ENCODE data around the gene DENND1C.
A peak's percentile ranks its signal among the peaks of the same experiment; 100 is the strongest.

The DENND1C gene

DNA sequence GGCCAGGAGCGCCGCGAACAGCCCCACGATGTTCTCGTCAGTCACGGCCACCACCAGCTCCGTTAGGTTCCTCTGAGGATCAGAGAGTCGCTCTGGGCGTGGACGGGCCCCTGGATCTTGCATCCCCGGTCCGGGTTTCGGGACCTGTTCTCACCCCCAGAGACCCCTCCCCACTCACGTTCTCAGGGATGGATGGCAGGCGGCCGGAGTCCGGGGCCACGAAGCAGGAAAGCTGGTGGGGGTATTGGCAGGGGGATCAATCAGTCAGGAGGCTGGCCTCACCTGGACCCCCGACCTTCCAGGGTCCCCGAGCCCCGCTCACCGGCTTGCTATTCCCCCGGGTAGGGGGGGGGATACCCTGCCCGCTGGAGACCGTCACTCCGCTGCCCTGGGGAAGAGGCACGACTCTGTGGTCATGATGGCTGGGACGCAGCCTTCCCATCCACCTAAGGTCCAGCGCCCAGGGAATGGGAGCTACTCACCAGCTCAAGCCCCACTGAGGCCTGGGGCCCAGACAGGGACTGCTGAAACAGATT lies 4.6 kb downstream of the DENND1C start:
- no peak for DNase-seq

DNA sequence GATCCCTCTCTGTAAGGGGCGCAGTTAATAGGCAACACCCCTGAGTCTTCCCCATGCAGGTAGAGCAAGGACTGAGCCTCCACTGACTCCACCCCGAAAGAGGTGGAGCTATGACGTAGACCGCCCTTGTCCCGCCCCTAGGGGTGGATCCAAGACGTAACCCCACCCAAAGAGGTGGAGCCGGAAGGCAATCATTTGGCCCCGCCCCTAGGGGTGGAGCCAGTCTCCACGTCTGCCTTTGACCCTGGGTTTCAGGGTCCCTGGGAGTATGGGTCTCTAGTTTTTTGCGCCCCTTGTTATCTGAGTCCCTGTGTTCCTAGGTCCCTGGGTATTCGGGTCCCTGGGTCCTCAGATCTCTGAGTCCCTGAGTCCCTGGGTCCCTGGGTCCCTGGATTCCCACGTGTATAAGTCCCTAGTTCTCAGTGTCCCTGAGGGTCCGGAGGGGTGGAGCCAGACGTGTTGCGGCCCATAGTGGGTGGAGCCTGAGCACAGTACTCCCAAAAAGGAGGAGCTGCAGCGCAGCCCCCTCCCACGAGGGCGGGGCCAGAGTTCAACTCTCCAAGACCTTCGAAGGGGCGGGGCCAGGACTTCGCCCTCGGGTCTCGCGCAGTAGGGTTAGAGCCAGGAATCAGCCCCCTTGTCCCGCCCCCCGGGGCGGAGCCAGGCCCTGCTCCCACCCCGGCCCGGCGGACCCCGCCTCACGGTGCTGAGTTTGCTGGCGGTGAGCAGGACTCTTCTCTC lies 5.3 kb downstream of the DENND1C start:
- no peak for DNase-seq

DNA sequence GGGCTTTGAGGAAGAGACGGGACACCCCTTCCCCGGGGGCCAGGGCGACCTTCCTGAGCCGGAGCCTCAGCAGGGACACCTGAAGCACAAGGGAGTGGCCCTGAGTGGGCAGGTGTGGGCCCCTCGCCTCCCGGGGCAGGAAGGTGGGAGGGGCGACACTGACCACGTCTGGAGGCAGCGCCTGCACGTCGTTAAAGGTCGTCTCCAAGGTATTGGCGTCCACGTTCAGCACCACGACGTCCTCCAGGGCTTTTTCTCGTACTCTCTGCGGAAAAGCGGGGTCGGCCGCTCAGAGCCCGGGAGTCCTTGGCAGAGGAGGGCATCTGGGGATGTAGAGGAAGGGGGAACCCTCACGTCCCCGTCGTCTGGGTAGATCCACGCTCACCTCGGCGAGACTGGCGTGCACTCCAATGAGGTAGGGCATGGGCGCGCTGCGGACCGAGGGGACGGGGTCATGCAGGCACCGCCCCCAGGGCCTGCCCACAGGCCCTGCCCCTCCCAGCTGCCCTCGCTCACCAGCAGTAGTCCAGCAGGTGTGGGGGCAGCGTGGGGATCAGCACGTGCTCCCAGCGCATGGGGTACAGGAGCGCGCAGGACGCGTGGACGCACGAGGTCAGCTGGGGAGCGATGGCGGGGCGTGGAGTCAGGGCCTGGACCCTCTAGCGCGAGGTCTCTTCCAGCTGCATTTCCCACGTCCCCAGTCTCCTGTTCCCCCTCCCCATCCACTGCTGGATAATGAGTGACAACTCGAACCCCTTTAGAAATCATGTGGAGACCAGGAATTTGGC lies 6.1 kb downstream of the DENND1C start:
- no peak for DNase-seq

DNA sequence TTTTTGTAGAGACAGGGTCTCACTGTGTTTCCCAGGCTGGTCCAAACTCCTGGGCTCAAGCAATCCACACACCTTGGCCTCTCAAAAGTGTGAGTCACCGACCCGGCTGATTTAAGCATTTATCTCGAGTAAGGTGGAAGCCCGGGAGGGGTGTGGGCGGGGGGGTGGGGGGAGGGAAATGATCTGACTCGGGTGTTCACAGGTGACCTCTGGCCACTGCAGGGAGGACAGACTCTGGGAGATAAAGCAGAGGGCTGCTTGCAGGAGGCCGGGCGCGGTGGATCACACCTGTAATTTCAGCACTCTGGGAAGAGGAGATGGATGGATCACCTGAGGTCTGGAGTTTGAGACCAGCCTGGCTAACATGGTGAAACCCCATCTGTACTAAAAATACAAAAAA lies 7.9 kb downstream of the DENND1C start:
- DNase-seq: no peak

GRCh38 chr19:6472713-6473112 lies 8.9 kb downstream of the DENND1C start:
- DNase-seq: no peak

DNA sequence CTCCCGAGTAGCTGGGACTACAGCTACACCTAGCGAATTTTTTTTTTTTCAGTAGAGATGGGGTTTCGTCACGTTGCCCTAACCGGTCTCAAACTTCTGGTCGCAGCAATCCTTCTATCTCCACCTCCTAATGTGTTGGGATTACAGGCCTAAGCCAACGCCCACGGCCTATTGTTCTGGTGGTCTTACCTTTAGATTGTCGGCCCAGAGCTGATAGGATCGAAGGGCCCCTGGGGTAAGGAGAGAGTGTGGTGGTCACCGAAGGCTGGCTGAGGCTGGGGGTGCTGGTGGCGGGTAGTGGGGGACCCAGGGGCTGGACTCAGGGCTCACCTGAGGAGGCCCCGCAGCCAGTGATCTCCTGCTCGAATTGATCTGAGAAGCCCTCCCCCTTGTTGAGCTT lies 10.5 kb downstream of the DENND1C start:
- no peak for DNase-seq

- DNase-seq: no peak
Measured at GRCh38 chr19:6470173-6470572, 11.4 kb downstream of the DENND1C start.

GRCh38 chr19:6467384-6467783 lies 14.2 kb downstream of the DENND1C start:
- no peak for DNase-seq

DNA sequence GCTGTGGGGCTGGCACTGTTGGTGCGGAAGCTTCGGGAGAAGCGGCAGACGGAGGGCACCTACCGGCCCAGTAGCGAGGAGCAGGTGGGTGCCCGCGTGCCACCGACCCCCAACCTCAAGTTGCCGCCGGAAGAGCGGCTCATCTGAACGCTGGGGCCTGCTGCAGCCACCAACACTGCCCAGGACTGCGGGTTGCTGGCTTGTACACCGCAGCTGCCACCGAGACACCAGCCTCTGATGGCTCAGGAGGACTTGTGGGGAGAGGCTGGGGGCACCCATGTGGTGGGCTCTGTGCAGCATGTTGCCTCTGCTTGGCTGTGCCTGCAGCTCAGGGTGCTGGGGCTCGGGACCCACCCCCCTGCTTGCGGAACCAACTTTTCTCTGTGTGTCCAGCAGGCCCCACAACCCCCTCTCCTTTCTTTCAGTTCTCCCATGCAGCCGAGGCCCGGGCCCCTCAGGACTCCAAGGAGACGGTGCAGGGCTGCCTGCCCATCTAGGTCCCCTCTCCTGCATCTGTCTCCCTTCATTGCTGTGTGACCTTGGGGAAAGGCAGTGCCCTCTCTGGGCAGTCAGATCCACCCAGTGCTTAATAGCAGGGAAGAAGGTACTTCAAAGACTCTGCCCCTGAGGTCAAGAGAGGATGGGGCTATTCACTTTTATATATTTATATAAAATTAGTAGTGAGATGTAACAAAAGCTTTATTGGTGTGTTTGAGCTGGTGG lies 14.9 kb downstream of the DENND1C start:
- DNase-seq: no peak

GRCh38 chr19:6465663-6466062 lies 15.9 kb downstream of the DENND1C start:
- DNase-seq: no peak

- no peak for DNase-seq
Measured at GRCh38 chr19:6465006-6465405, 16.6 kb downstream of the DENND1C start.

DNA sequence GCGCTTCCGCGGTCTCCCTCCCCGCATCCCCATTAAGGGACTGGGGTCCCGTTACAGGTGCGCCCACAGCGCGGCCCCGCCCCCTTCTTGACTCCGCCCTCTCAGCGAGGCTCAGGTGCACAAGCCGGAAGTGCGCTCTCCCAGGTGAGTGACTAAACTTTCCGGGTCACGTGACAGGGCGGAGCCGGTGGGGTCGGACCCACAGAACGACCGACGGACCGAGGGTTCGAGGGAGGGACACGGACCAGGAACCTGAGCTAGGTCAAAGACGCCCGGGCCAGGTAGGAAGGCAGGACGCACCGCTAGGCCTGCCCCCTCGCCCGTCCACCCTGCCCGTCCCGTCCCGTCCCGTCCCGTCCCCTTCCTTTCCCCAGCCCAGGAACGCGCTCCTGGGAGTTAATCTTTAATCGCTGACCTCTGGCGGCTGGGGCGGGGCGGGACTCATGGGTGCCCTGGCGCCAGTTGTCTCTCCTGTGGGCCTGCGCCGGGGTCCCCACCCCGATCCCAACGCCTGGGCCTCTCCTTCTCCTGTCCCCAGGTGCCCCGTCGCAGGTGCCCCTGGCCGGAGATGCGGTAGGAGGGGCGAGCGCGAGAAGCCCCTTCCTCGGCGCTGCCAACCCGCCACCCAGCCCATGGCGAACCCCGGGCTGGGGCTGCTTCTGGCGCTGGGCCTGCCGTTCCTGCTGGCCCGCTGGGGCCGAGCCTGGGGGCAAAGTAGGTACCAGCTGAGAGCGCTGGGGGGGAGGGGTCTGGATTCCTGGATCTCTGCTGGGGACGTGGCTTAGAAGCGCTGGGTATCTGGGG lies 17.3 kb downstream of the DENND1C start, which contains the start of gene CRB3:
Gene CRB3, plus strand, starts transcription at position 202 of the 804 bp plus-strand sequence. Its CDS starts 431 bp downstream, at position 633.
- DNase-seq: peak; percentile 22

DNA sequence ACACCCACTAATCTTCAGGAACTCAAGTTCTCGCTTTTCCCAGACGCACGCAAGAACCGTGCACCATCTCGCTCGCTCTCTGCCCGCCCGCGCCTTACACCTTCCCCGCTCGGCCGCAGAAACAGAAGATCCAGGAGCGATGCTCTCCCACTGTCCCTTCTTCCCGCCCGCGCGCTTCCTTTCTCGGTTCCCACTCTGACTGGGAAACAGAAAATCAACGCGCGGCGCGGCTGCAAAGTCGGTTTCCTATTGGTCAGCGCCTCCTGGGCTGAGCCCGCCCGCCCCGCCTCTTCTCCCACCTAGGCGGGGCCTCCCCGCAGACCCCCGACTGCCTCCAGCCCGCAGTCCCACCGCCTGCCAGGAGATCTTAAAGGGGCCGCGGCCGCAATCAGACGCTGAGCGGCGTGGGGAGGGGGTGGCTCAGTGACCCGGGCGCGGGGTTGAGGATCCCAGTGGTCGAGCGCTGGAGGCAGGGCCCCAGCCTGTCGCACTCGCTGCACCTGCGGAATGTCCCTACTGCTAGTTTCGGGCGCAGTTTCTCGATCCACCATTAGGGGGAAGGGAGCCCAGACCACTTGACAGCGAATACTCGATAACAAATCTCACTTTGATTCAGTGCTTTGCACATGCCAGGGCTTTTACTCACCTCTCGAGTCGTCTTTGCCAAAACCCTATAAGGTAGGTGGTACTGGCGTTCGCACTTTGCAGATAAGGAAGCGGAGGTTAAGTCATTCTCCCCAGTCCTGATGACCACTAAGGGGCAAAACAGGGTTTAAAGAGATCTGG lies 21.3 kb downstream of the DENND1C start:
- peak; percentile 91 for DNase-seq

DNA sequence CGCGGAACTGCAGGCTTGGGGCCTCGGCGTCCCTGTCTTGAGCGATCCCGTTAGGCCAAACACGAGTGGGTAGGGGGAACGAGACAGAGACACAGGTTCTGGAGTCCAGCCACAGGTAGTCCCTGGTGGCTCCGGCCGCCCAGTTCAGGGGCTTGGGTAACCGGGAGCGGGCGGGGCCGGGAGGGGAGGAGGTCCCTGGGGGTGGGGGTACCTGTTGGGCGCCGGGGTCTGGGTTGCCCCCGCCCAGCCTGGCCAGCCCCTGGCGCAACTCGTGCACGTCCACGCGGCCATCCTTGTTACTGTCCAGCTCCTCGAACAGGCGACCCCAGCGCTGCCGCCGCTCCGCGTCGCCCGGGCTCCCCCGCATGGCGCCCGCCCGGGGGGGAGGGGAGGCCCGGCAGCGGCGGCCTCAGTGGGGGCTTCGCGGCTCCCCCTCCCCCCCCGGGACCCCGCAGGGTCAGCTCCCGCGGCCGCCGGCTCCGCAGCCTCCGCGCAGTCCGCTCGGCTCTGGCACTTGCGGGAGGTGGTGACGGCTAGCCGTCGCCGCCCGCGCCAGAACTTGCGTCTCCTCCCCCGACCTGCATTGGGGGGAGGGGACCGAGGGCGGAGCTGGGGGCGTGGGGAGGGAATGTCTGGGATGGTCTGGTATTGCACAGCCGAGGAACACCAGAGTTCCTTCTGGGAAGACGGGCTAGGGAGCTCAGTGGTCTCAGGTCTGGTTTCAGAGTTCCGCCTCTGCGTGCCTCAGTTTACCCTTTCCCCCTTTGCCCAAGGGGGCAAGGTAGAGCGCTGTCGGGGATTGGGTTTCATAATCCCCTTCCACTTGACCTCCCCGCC lies 22.1 kb downstream of the DENND1C start, which contains the start of gene SLC25A23:
Gene SLC25A23, minus strand, starts transcription at position 531 of the 837 bp plus-strand sequence. Its CDS starts 164 bp downstream, at position 367.
- no peak for DNase-seq

DNA sequence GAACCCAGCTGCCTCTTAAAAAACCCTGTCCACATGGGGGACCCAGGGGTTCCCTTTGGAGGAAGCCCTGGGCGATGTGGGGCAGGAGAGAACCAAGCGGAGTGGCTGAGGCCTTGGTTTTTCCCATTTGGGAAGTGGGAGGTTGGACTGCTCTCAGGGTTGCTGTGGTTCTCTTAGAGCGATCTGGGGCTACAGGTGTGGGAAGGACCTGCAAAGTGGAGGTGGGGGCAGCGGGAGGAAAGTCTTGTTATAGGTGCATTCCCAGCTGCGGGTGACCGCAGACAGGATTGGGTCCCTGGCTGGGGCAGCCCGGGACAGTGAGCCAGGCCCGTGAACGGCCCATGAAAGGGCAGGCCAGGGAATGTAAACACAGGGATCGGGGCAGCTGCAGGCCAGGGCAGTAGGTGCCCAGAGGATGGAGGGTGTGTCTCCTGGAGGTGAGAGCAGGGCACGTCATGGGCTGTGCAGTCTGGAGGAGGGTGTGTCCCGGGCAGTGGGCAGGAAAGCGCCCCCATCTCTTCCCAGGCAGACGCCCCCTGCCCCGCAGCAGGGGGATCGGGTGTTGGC lies 22.8 kb downstream of the DENND1C start:
- DNase-seq: no peak

- no peak for DNase-seq
Measured at GRCh38 chr19:6457958-6458694, 23.5 kb downstream of the DENND1C start.

DNA sequence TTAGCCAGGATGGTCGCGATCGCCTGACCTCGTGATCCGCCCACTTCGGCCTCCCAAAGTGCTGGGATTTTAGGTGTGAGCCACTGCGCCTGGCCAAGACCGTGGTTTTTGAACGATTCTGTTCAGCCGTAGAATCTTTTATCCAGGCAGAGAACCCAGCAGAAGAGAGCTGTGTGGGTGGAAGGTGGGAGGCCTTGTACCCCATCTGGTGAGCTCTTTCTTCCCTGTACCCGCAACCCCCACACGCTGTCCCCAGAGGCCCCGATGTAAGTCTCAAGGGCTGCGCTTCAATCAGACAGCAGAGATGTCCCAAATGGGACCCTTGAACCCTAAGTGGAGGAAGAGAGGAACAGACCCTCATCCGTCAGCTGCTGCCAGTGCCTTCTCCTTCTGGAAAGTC lies 25.7 kb downstream of the DENND1C start:
- DNase-seq: no peak

- DNase-seq: no peak
Measured at GRCh38 chr19:6453951-6454565, 27.5 kb downstream of the DENND1C start.

GRCh38 chr19:6452899-6453298 lies 28.7 kb downstream of the DENND1C start:
- no peak for DNase-seq
